ENCODE data around the gene NHERF1. TPM values are rescaled to one million over a fixed set of nuclear protein-coding genes. Genes with fewer than 3 reads are reported as not detected.

Gene NHERF1
- total and polyA plus RNA-seq, 2 donors (not counting 3 experiments of a cell fraction or from before 2014, with no cell fraction given), result 24.4 to 26.9 TPM

DNA sequence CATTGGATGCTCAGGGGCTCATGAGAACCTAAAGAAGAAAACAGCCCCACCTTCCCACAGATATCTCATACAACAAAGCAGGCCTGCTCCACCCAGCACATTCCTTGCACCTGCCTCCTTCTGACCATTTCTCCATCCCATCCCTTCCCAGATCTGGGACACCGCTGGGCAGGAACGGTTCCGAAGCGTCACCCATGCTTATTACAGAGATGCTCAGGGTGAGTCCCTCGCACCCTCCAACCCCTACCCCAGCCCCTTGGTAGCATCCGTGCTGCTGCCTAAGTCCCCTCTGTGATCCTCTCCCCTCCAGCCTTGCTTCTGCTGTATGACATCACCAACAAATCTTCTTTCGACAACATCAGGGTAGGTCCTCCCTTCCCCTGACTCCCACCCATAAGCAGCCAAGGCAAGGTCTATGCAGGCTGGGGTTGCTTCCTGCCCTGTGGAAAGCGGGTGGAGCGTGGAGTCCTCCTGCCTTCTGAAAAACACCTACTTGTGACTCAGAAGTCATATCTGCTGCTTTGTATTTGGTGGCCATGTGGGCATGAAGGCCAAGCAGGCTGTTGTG is 5.4 kb upstream of the NHERF1 start:
- no peaks in the 10 kb centered on the region for H3K9me1 ChIP-seq (replicated peaks; ENCODE audit: control insufficient read depth, extremely low read depth, insufficient read depth, low read length)
- peaks cover 7 to 16% of the 10 kb centered on the region in 2 experiments for H3K27me3 ChIP-seq (ENCODE audit: control insufficient read depth in 2 of 2, insufficient read depth in 2 of 2, low read length in 2 of 2)
- TF ChIP-seq, protein P1, sequence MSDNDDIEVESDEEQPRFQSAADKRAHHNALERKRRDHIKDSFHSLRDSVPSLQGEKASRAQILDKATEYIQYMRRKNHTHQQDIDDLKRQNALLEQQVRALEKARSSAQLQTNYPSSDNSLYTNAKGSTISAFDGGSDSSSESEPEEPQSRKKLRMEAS (IDR thresholded peaks at IDR 0.05; ENCODE audit: insufficient read depth, insufficient read length), result no peak
- TF ChIP-seq GATA2 (IDR thresholded peaks at IDR 0.05; ENCODE audit: insufficient read depth, insufficient read length, low read depth, low read length), result no peak
- TF ChIP-seq, protein P2, sequence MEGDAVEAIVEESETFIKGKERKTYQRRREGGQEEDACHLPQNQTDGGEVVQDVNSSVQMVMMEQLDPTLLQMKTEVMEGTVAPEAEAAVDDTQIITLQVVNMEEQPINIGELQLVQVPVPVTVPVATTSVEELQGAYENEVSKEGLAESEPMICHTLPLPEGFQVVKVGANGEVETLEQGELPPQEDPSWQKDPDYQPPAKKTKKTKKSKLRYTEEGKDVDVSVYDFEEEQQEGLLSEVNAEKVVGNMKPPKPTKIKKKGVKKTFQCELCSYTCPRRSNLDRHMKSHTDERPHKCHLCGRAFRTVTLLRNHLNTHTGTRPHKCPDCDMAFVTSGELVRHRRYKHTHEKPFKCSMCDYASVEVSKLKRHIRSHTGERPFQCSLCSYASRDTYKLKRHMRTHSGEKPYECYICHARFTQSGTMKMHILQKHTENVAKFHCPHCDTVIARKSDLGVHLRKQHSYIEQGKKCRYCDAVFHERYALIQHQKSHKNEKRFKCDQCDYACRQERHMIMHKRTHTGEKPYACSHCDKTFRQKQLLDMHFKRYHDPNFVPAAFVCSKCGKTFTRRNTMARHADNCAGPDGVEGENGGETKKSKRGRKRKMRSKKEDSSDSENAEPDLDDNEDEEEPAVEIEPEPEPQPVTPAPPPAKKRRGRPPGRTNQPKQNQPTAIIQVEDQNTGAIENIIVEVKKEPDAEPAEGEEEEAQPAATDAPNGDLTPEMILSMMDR (IDR thresholded peaks at IDR 0.05; ENCODE audit: extremely low read depth in 1 of 2, insufficient read depth in 1 of 2, low read depth in 1 of 2, low read length in 2 of 2), result no peak
- TF ChIP-seq POLR2A (IDR thresholded peaks at IDR 0.05; ENCODE audit: low read depth, low read length), result no peak
- no peak for TF ChIP-seq POLR2AphosphoS5 (IDR thresholded peaks at IDR 0.05; ENCODE audit: insufficient read depth, low read depth, low read length)
- H3K9me3 ChIP-seq (replicated peaks; ENCODE audit: control insufficient read depth, insufficient read depth, low read length), result no peaks in the 10 kb centered on the region
- FAIRE-seq, result no peak
- H3K36me3 ChIP-seq (ENCODE audit: control insufficient read depth in 2 of 2, extremely low read depth in 1 of 2, insufficient read depth in 2 of 2, low read length in 2 of 2), result no peaks in the 10 kb centered on the region
- no peak overlapping the region for H2AFZ ChIP-seq (ENCODE audit: low read depth, low read length)
- DNase-seq (ENCODE audit: low read depth, low spot score), result no peak
- no peaks in the 10 kb centered on the region for H4K20me1 ChIP-seq (replicated peaks; ENCODE audit: control insufficient read depth, extremely low read depth, insufficient read depth, low read length)
- H3K79me2 ChIP-seq (ENCODE audit: control insufficient read depth, insufficient read depth, low read length), result no peaks in the 10 kb centered on the region
- H3K4me2 ChIP-seq (ENCODE audit: insufficient read depth, low read length), result no peak overlapping the region
- peaks cover 8% of the 10 kb centered on the region for H3K4me1 ChIP-seq (ENCODE audit: control insufficient read depth, extremely low read depth, insufficient read depth, low read length)
- dilution Hi-C loops (cut with MboI; ENCODE audit: extremely low pct_ligation_motif_present, low sequenced_read_pairs), result no loop called here
- ChIA-PET CTCF (interaction anchor here (1.1 to 2.5 kb wide), 2 partner anchors 86 to 215 kb away, joined by 3 to 15 read pairs; no protein-coding TSS in a partner anchor), POLR2A (no interaction called here)
- no peak overlapping the region for H3K4me3 ChIP-seq (replicated peaks in 1 of 3; ENCODE audit: insufficient read depth in 1 of 3, low read depth in 1 of 3, low read length in 3 of 3)
- H3K27ac ChIP-seq (ENCODE audit: insufficient read depth, low read depth, low read length), result no peak overlapping the region
- intact Hi-C loops (cut with micrococcal nuclease), result loop anchor here (5.0 to 10.0 kb wide), 2 partner anchors 49 to 1428 kb away; partner anchors contain the start of gene CDC42EP4
- H3K9ac ChIP-seq (replicated peaks; ENCODE audit: extremely low read depth, insufficient read depth, low read length), result no peak overlapping the region
- no TSS peak for BruUV-seq (replicated peaks)
